Measurements from ENCODE around the gene TAS2R50.

DNA sequence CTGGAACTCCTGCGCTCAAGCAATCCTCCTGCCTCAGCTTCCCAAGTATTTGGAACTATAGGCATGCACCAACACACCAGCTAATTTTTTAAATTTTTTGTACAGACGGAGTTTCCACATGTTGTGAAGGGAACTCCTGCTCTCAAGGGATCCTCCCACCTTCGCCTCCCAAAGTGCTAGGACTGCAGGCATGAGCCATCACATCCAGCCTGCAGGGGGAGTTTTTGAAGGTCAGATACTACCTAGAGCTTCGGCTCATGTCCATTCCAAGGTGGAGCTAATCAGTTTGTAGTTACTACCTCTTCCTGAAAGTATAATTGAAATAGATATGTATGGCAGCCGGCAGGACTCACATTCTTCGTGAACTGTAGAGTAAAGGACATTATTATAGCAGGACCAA is 39.4 kb upstream of the TAS2R50 start:
- peak; percentile 20; the same call in 1 of the 2 replicates for TF ChIP-seq CTCF (IDR thresholded peaks at IDR 0.05)
- TF ChIP-seq ZFX (IDR thresholded peaks at IDR 0.05; ENCODE audit: borderline replicate concordance), result no peak
